ENCODE measurements around the gene COQ2.
"Not testable (repeated sequence)": the region's sequence is repeated elsewhere in the genome, so short reads cannot be mapped to it uniquely, and the experiment has no call there.

The COQ2 gene

GRCh38 chr4:83248486-83248885, 36.1 kb downstream of the COQ2 start:
- DNase-seq (ENCODE audit: low read depth, low spot score): no peak

GRCh38 chr4:83247415-83248357, 36.9 kb downstream of the COQ2 start:
- DNase-seq (ENCODE audit: low read depth, low spot score): no peak

GRCh38 chr4:83241132-83241531, 43.5 kb downstream of the COQ2 start:
- no peak for DNase-seq (ENCODE audit: low read depth, low spot score)

GRCh38 chr4:83240379-83240875, 44.2 kb downstream of the COQ2 start:
- DNase-seq (ENCODE audit: low read depth, low spot score): no peak

- no peak for DNase-seq (ENCODE audit: low read depth, low spot score)
Measured at GRCh38 chr4:83238393-83239248, 46.0 kb downstream of the COQ2 start.

- DNase-seq (ENCODE audit: low read depth, low spot score): no peak
Measured at GRCh38 chr4:83237591-83237990, 47.0 kb downstream of the COQ2 start.

GRCh38 chr4:83235645-83236133, 48.9 kb downstream of the COQ2 start:
- not testable (repeated sequence) for DNase-seq (ENCODE audit: low read depth, low spot score)

GRCh38 chr4:83234902-83235644, 49.5 kb downstream of the COQ2 start:
- DNase-seq (ENCODE audit: low read depth, low spot score): no peak

- not testable (repeated sequence) for DNase-seq (ENCODE audit: low read depth, low spot score)
Measured at GRCh38 chr4:83234387-83234786, 50.2 kb downstream of the COQ2 start.

- no peak for DNase-seq (ENCODE audit: low read depth, low spot score)
Measured at GRCh38 chr4:83232082-83232481, 52.5 kb downstream of the COQ2 start.

GRCh38 chr4:83231620-83232076, 53.0 kb downstream of the COQ2 start:
- DNase-seq (ENCODE audit: low read depth, low spot score): no peak

GRCh38 chr4:83230928-83231327, 53.7 kb downstream of the COQ2 start:
- no peak for DNase-seq (ENCODE audit: low read depth, low spot score)

GRCh38 chr4:83229791-83230190, 54.8 kb downstream of the COQ2 start:
- DNase-seq (ENCODE audit: low read depth, low spot score): no peak

- DNase-seq (ENCODE audit: low read depth, low spot score): no peak
Measured at GRCh38 chr4:83228231-83228630, 56.4 kb downstream of the COQ2 start.

GRCh38 chr4:83224502-83225197, 59.9 kb downstream of the COQ2 start:
- no peak for DNase-seq (ENCODE audit: low read depth, low spot score)

- DNase-seq (ENCODE audit: low read depth, low spot score): no peak
Measured at GRCh38 chr4:83223781-83224180, 60.8 kb downstream of the COQ2 start.

- DNase-seq (ENCODE audit: low read depth, low spot score): no peak
Measured at GRCh38 chr4:83221897-83222441, 62.6 kb downstream of the COQ2 start.

GRCh38 chr4:83219344-83220331, 65.0 kb downstream of the COQ2 start:
- no peak for DNase-seq (ENCODE audit: low read depth, low spot score)
